Measurements from ENCODE around the gene COL15A1.
"Not testable (repeated sequence)": the region's sequence is repeated elsewhere in the genome, so short reads cannot be mapped to it uniquely, and the experiment has no call there.

Gene COL15A1

GRCh38 chr9:98997604-98998003, 53.9 kb downstream of the COL15A1 start:
- peak; percentile 57 for DNase-seq

GRCh38 chr9:98998441-98999151, 54.9 kb downstream of the COL15A1 start:
- DNase-seq, result peak; percentile 85

- no peak for DNase-seq
Measured at GRCh38 chr9:98999152-98999525, 55.4 kb downstream of the COL15A1 start.

- DNase-seq, result peak; percentile 63
Measured at GRCh38 chr9:99000476-99001395, 57.0 kb downstream of the COL15A1 start.

- DNase-seq, result peak; percentile 15
Measured at GRCh38 chr9:99001892-99002291, 58.2 kb downstream of the COL15A1 start.

- peak; percentile 23 for DNase-seq
Measured at GRCh38 chr9:99002706-99003105, 59.0 kb downstream of the COL15A1 start.

GRCh38 chr9:99003308-99003707, 59.6 kb downstream of the COL15A1 start:
- DNase-seq, result peak; percentile 13

- DNase-seq, result peak; percentile 19
Measured at GRCh38 chr9:99004115-99004514, 60.4 kb downstream of the COL15A1 start.

- peak; percentile 26 for DNase-seq
Measured at GRCh38 chr9:99004717-99005460, 61.2 kb downstream of the COL15A1 start.

- DNase-seq, result peak; percentile 20
Measured at GRCh38 chr9:99005651-99006050, 61.9 kb downstream of the COL15A1 start.

GRCh38 chr9:99006511-99006910, 62.8 kb downstream of the COL15A1 start:
- DNase-seq, result no peak

- DNase-seq, result no peak
Measured at GRCh38 chr9:99006979-99007378, 63.3 kb downstream of the COL15A1 start.

GRCh38 chr9:99008203-99008602, 64.5 kb downstream of the COL15A1 start:
- no peak for DNase-seq

- DNase-seq, result not testable (repeated sequence)
Measured at GRCh38 chr9:99010393-99010792, 66.7 kb downstream of the COL15A1 start.

- DNase-seq, result no peak
Measured at GRCh38 chr9:99011161-99011709, 67.5 kb downstream of the COL15A1 start.

GRCh38 chr9:99012957-99013512, 69.3 kb downstream of the COL15A1 start:
- no peak for DNase-seq

- no peak for DNase-seq
Measured at GRCh38 chr9:99013550-99013949, 69.8 kb downstream of the COL15A1 start.

GRCh38 chr9:99015448-99015847, 71.7 kb downstream of the COL15A1 start:
- peak; percentile 32 for DNase-seq

GRCh38 chr9:99015890-99016289, 72.2 kb downstream of the COL15A1 start:
- peak; percentile 16 for DNase-seq

GRCh38 chr9:99016681-99017387, 73.1 kb downstream of the COL15A1 start:
- DNase-seq, result peak; percentile 16

- DNase-seq, result no peak
Measured at GRCh38 chr9:99018653-99019052, 74.9 kb downstream of the COL15A1 start.

All from right forelimb (tissue), 1 donor.